GM21390 (cell line): ENCODE results near the gene SH2D5.
A peak's percentile ranks its signal among the peaks of the same experiment; 100 is the strongest.
"Not testable (repeated sequence)": the region's sequence is repeated elsewhere in the genome, so short reads cannot be mapped to it uniquely, and the experiment has no call there.

Experiments used
- ATAC-seq: cut with Tn5 transposase; IDR thresholded peaks from one replicate; pipeline ENCODE4 v1.9.1; 2021; ENCODE audit not compliant: unreplicated experiment

SH2D5 gene

DNA sequence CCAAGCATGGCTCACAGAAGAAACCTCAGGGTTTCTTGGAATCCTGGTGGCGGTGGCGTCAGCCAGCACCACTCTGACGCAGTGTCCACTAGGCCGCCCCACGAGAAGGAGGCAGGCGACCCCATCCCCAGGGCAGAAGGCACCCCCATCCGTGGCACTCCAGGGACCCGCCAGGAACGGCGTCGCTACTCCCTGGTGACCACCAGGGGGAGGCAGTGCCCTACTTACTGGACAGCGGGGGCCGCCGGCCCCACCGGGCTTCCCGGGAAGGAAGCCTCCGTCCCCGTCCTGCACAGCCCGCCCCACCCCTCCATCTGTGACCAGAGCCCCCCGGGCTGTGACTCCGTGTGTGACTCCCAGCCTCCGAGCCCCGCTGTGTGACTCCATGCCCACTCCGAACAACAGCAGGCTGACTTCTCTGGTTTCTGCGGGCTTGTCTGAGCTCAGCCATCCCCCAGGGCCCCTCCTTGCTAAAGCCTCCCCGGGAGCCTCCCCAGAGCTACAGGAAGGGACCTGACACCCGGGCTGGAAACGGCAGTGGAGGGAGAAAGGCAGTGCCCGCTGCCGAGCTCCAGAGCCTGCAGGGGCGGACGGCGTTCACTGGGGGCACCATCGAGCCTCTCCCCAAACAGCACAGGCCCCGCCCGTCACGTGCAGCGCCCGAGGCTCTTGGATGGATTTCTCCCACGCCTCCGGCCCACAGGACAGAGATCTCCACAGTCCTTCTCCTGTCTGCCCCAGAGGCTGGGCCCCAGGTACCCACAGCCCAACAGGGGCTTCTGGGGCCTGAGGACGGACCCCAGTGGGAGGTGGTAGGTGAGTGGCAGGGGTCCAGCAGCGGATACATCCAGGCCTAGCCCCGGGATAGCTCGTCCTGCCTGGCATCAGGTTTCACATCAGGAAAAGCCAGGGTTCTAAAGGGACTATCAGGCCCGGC lies 35.8 kb downstream of the SH2D5 start:
- peak; percentile 63 for ATAC-seq

DNA sequence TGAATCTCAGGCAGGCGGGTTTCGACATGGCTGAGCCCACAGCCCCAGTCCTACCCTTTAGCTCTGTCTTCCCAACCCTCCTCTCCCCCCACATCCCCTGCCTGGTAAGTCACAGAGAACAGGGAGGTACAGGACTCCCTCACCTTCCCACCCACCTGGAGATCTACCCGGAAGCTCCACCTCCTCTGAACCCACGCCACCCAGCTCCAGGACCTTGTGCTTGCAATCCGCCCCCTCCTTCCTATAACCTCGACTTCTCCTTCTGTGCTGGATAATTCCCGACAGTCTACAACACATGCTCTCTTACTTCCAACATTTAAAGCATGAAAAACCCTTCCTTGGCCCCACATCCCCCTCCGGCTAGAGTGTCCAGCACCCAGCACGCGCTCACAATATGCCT lies 37.0 kb downstream of the SH2D5 start:
- no peak for ATAC-seq

- no peak for ATAC-seq
These were observed 38.9 kb downstream of the SH2D5 start for GRCh38 chr1:20693623-20694022.

- no peak for ATAC-seq
These were observed 40.6 kb downstream of the SH2D5 start for GRCh38 chr1:20691872-20692271.

DNA sequence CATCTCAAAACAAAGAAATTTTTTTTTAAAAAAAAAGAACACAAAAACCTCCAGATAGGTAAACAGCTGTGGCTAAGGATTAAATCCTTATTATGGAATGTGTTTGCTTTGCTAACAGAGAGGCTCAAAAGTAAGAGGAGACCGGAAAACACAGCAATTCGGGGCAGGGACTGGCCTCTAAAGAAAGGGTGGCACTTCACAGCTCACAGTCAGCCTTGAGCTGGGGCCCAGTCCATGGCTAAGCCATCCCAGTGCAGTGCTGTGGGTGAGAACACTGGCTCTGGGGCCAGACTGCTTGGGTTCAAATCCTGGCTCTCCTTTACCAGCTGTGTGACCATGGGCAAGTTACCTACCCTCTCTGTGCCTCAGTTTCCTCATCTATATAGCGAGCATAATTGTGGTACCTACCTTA lies 42.9 kb downstream of the SH2D5 start:
- ATAC-seq = no peak

DNA sequence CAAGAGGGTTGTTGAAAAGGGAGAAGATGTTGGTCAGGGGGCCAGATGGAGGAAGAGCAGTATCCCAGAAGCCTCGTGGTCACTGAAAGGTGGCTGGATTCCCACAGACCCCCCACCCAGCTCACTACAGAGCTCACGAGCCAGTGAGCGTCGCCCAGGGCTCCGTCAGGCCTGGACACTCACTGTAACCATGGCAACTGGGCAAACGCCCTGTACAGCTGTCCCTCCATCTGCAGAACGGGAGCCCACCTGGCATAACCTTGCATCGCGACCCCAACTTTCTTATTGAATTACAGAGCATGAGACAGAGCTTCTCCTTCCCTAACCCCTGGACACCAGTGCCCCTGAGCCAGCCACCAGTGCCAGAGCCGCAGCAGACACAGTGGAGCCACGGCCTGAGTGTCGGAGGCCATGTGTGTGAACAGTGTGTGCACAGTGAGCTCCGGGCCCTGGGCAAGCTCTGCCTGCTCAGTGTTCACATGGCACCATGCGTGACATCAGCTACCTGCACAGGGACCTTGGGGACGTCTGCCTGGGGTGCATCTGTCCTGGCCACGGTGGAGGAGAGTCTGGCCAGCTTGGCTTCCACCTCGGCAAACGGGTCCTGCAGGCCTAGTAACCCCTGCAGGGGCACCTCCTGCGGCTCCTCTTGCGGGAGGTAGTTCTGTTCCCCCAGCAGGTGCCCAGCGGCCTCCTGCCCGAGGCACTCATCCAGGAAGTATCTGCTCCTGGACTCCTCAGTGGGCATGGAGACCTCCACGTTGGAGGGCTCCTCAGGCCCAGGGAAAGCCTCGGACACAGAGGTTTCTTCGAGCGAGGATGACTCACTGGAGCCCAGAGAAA lies 45.4 kb downstream of the SH2D5 start:
- no peak for ATAC-seq

- ATAC-seq = no peak
These were observed 46.8 kb downstream of the SH2D5 start for GRCh38 chr1:20685741-20686140.

DNA sequence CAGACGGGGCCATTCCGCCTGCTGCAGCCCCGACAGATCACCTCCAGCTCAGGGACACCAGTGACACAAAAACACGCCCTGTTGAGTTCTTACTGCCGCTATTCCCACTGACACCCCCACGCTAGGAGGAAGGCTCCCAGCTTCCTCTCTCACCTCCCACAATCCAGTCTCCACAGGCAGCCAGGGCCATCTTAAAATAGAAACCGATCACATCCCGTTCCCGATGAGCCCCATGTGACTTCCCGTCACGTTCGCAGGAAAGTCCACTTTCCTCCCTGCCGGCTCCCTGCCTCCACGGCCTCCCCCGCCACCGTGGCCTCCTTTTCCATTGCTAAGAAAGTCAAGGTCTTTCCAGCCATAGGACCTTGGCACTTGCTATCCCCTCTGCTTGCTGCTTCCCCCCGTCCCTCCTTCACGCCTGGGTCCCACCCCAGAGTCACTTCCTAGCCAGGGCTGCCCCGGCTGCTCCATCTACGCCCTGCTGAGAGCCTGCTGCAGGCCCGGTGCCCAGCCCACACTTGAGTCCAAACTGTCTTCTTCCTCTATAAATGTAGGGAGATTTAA lies 47.3 kb downstream of the SH2D5 start:
- no peak for ATAC-seq

GRCh38 chr1:20684651-20685050 lies 47.9 kb downstream of the SH2D5 start:
- ATAC-seq = no peak

GRCh38 chr1:20684050-20684620 lies 48.4 kb downstream of the SH2D5 start:
- ATAC-seq = no peak

DNA sequence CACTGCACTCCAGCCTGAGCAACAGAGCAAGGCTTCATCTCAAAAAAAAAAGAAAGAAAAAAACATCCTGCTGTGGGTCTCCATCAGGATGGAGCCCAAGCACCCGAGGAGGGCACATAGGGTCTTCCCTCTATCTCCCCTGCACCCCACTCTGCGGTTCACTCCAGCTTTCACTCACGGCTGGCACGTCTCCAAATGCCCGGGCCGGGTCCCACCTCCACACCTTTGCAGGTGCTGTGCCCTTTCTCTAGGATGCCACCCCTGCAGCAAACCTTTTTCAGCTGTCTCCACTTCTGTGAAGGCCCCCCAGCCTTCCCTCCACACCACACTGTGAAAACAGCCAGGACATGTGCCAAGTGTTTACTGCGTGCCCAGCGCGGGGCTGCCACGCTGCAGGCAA lies 48.9 kb downstream of the SH2D5 start:
- no peak for ATAC-seq

DNA sequence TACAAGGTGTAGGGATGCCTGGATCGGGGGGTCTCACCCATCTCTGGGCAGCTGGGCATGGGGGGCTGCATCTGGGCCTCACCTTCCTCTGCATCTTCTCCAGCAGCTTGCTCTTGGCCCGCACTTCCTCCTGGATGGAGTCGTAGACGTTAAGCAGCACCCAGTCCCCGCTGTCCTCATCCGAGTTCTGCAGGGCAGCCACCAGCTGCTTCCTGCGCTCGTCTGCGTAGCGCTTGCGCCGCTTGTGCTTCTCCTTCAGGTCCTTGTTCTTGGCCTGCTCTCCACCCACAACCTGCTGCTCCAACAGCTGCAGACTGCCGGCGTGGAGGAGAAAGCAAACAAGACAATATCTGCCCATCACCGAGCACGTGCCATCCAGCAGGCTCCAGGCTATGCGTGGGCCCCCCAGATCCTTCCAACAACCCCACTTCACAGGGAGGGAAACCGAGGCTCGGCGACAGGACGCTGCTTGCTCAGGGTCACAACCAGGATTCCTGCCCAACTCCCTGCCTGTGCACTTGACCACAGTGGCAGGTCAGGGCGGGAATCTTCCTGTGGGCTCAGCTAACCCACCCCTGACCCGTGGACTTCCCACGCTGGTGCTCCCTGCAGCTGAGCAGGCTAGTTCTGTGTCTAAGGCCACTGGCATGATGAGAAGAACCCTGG lies 49.8 kb downstream of the SH2D5 start:
- no peak for ATAC-seq

DNA sequence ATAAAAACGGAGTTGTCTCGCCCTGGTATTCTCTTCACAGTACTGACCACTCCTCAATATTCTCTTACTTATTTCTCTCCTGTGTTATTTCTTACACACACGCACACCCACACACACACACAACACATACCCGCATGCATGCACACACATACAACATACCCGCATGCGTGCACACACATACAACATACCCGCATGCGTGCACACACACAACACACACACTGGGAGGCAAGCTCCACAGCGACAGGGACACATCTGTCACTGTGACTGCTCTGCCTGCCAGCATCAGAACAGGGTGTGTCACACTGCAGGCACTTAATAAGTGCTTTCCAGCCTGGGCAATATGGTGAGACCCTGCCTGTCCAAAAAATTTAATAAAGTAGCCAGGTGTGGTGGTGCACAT lies 50.5 kb downstream of the SH2D5 start:
- no peak for ATAC-seq

DNA sequence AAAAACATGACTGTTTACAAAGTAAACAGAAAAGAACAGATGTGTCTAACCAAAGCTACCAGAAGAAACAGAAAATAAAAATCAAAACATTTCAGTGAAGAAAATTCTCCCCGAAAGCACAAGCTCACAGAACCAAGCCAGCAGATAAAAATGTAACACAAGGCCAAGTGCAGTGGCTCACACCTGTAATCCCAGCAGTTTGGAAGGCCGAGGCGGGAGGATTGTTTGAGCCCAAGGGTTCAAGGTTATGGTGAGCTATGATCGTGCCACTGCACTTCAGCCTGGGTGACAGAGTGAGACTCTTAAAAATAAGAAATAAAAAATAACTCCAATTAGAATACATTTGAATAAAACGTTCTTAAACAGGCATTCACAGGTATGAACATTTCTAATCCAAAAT lies 52.2 kb downstream of the SH2D5 start:
- ATAC-seq = no peak

- no peak for ATAC-seq
These were observed 53.9 kb downstream of the SH2D5 start for GRCh38 chr1:20678599-20678998.

DNA sequence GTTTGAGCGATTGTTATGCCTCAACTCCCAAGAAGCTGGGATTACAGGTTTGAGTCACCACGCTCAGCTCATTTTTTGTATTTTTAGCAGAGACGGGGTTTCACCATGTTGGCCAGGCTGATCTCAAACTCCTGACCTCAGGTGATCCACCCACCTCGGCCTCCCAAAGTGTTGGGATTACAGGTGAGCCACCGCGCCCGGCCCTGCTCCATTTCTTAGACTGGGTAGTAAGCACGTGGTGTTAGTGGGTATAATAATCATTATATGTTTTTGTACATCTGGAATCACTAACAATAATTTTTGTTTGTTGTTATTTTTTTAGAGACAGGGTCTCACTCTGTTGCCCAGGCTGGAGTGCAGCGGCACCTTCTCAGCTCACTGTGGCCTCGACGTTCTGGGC lies 58.9 kb downstream of the SH2D5 start:
- not testable (repeated sequence) for ATAC-seq

- no peak for ATAC-seq
These were observed 60.3 kb downstream of the SH2D5 start for GRCh38 chr1:20672265-20672632.

GRCh38 chr1:20670936-20671335 lies 61.6 kb downstream of the SH2D5 start:
- ATAC-seq = no peak
